Keratinocyte (primary cell): ENCODE data around the gene AHRR. TPM values are rescaled to one million over a fixed set of nuclear protein-coding genes. Genes with fewer than 3 reads are reported as not detected.
A peak's percentile ranks its signal among the peaks of the same experiment; 100 is the strongest.

Experiments used
- DNase-seq: peaks from one replicate; pipeline ENCODE4 v3.0.0-alpha.2; 2011; ENCODE audit warnings: low read depth, missing footprints, low spot score
- FAIRE-seq: peaks from 2 replicates; lab custom pipeline; 2011; peaks lifted over from hg19 to GRCh38; lab: Jason Lieb, UNC
- H2AFZ ChIP-seq: 2 replicates; pipeline ENCODE4 v1.6.0; 2012; ENCODE audit warnings: low read length, control low read depth, inconsistent platforms; ENCODE audit not compliant: control insufficient read depth
- H3K27ac ChIP-seq: 2 replicates; pipeline ENCODE4 v1.5.1; 2011; ENCODE audit warnings: low read length; ENCODE audit not compliant: control insufficient read depth, insufficient read depth
- H3K27me3 ChIP-seq: 3 replicates; pipeline ENCODE4 v1.6.0; 2011; ENCODE audit warnings: low read length; ENCODE audit not compliant: control insufficient read depth, insufficient read depth; ENCODE audit errors: extremely low read depth
- H3K36me3 ChIP-seq, 2 experiments: 2 replicates in 1 of 2; 3 replicates in 1 of 2; pipeline ENCODE4 v1.5.1; 2011; ENCODE audit warnings: low read length in 2 of 2, mild to moderate bottlenecking in 1 of 2; ENCODE audit not compliant: control insufficient read depth in 2 of 2, insufficient read depth in 2 of 2; ENCODE audit errors: extremely low read depth in 1 of 2
- H3K4me1 ChIP-seq: 3 replicates; pipeline ENCODE4 v1.5.1; 2011; ENCODE audit warnings: low read length; ENCODE audit not compliant: control insufficient read depth, insufficient read depth; ENCODE audit errors: extremely low read depth
- H3K4me2 ChIP-seq: 3 replicates; pipeline ENCODE4 v1.6.0; 2011; ENCODE audit warnings: low read depth, low read length; ENCODE audit not compliant: control insufficient read depth, insufficient read depth; ENCODE audit errors: extremely low read depth
- H3K4me3 ChIP-seq, 3 experiments: fragments of 200-600 bp in 1 of 3; sonication (generic) in 1 of 3; 2 replicates in 2 of 3; 3 replicates in 1 of 3; pipeline ENCODE4 v1.5.1; 2011 to 2016; ENCODE audit warnings: low read length in 3 of 3, mild to moderate bottlenecking in 3 of 3, control low read depth in 2 of 3, inconsistent platforms in 1 of 3, low read depth in 1 of 3, mixed read lengths in 1 of 3, mixed run types in 1 of 3, moderate library complexity in 1 of 3; ENCODE audit not compliant: control insufficient read depth in 2 of 3, insufficient read depth in 2 of 3; ENCODE audit errors: extremely low read depth in 1 of 3
- H3K79me2 ChIP-seq: 2 replicates; pipeline ENCODE4 v1.6.0; 2012; ENCODE audit warnings: low read length; ENCODE audit not compliant: control insufficient read depth, insufficient read depth
- H3K9ac ChIP-seq: 3 replicates; pipeline ENCODE4 v1.6.0; 2011; ENCODE audit warnings: low read length; ENCODE audit not compliant: control insufficient read depth, insufficient read depth; ENCODE audit errors: extremely low read depth
- H3K9me1 ChIP-seq: 3 replicates; pipeline ENCODE4 v1.6.0; 2011; ENCODE audit warnings: low read length; ENCODE audit not compliant: control insufficient read depth, insufficient read depth; ENCODE audit errors: extremely low read depth
- H3K9me3 ChIP-seq: 2 replicates; pipeline ENCODE4 v1.5.1; 2012; ENCODE audit warnings: low read depth, low read length; ENCODE audit not compliant: control insufficient read depth
- H4K20me1 ChIP-seq: 3 replicates; pipeline ENCODE4 v1.6.0; 2011; ENCODE audit warnings: low read length; ENCODE audit not compliant: control insufficient read depth, insufficient read depth; ENCODE audit errors: extremely low read depth
- CTCF ChIP-seq, 3 experiments: IDR thresholded peaks in 1 of 3; conservative IDR thresholded peaks in 1 of 3; optimal IDR thresholded peaks in 1 of 3; 2 replicates in 2 of 3; 3 replicates in 1 of 3; pipeline versions ENCODE3 to v1.5.1; 2011; ENCODE audit warnings: low read length in 3 of 3, mild to moderate bottlenecking in 3 of 3, moderate library complexity in 2 of 3, control low read depth in 1 of 3, inconsistent platforms in 1 of 3; ENCODE audit not compliant: insufficient read depth in 2 of 3; ENCODE audit errors: extremely low read depth in 1 of 3
- EZH2 ChIP-seq: IDR thresholded peaks from one replicate; pipeline ENCODE4 v1.6.1; 2012; ENCODE audit warnings: inconsistent platforms, mild to moderate bottlenecking, low read length, moderate library complexity
- dilution Hi-C: fragments of 300-500 bp; cut with MboI; formaldehyde crosslinking; loops from one replicate; pipeline ENCODE4 v1.7.0; 2020; ENCODE audit warnings: low sequenced_read_pairs; ENCODE audit not compliant: extremely low pct_ligation_motif_present
- polyA plus RNA-seq, 5 experiments: library from polyadenylated mRNA; depleted of rRNA in 3 of 5; stranded (reverse) in 3 of 5; stranded (forward) in 1 of 5; unstranded in 1 of 5; fragments of >200 nt; gene quantifications; 1 replicate in 1 of 5; 2 replicates in 3 of 5; 3 replicates in 1 of 5; pipeline versions ENCODE4 v1.2.1 to v1.2.3, GENCODE V29; 2011 to 2012; ENCODE audit warnings: missing spikeins in 2 of 5, low read depth in 1 of 5, low replicate concordance in 1 of 5

Gene AHRR
- polyA plus RNA-seq, 1 donor (not counting 4 experiments of a cell fraction or from before 2014, with no cell fraction given): 0.24 TPM

GRCh38 chr5:425714-426113 lies 104.2 kb downstream of the AHRR start:
- H3K27ac ChIP-seq: no peak overlapping the region
- no peaks in the 10 kb centered on the region for H3K9me3 ChIP-seq
- no peaks in the 10 kb centered on the region for H3K27me3 ChIP-seq
- H3K4me1 ChIP-seq: peaks cover 7% of the 10 kb centered on the region
- dilution Hi-C loops: no loop called here
- no peak overlapping the region for H3K4me2 ChIP-seq
- no peaks in the 10 kb centered on the region for H3K9me1 ChIP-seq
- FAIRE-seq (no peak), DNase-seq (no peak)
- no peak overlapping the region for H2AFZ ChIP-seq
- no peak overlapping the region for H3K4me3 ChIP-seq
- no peaks in the 10 kb centered on the region for H3K36me3 ChIP-seq
- no peak overlapping the region for H3K9ac ChIP-seq
- no peaks in the 10 kb centered on the region for H4K20me1 ChIP-seq
- TF ChIP-seq CTCF (optimal IDR thresholded peaks at IDR 0.05 in 1 of 3, IDR thresholded peaks at IDR 0.05 in 1 of 3, conservative IDR thresholded peaks at IDR 0.05 in 1 of 3; ENCODE audit: extremely low read depth in 1 of 3, insufficient read depth in 2 of 3, low read length in 3 of 3): peak in 2 of 3 experiments; percentile 19 to 24
- TF ChIP-seq EZH2: no peak
- H3K79me2 ChIP-seq: no peaks in the 10 kb centered on the region

- Histone ChIP-seq H3K27ac (no peak overlapping the region), H2AFZ (no peak overlapping the region), H3K4me2 (no peak overlapping the region), H3K79me2 (no peaks in the 10 kb centered on the region), H3K9ac (no peak overlapping the region), H3K4me3 (no peak overlapping the region), H3K9me3 (no peaks in the 10 kb centered on the region), H3K4me1 (peaks cover 7% of the 10 kb centered on the region), H3K9me1 (no peaks in the 10 kb centered on the region), H4K20me1 (no peaks in the 10 kb centered on the region), H3K27me3 (no peaks in the 10 kb centered on the region), H3K36me3 (no peaks in the 10 kb centered on the region)
- no peak for DNase-seq
- FAIRE-seq: no peak
- dilution Hi-C loops: no loop called here
- TF ChIP-seq EZH2: no peak
- TF ChIP-seq CTCF (optimal IDR thresholded peaks at IDR 0.05 in 1 of 3, IDR thresholded peaks at IDR 0.05 in 1 of 3, conservative IDR thresholded peaks at IDR 0.05 in 1 of 3; ENCODE audit: extremely low read depth in 1 of 3, insufficient read depth in 2 of 3, low read length in 3 of 3): no peak
Observed at GRCh38 chr5:426392-426976, 105.0 kb downstream of the AHRR start.
